RWPE2 (cell line): ENCODE results near the gene TMEM88.

Source experiments
- ATAC-seq: fragments of 200-7000 bp; cut with Tn5 transposase; 3 replicates; pipeline ENCODE4 v1.9.1; 2021; ENCODE audit warnings: low read depth
- DNase-seq: peaks from one replicate; pipeline ENCODE4 v3.0.0-alpha.2; 2020; ENCODE audit warnings: low spot score
- H3K27ac ChIP-seq: fragments of 450-650 bp; 2 replicates; pipeline ENCODE4 v1.5.1; 2017; ENCODE audit warnings: mild to moderate bottlenecking; ENCODE audit not compliant: poor library complexity, severe bottlenecking
- H3K27me3 ChIP-seq: fragments of 250-450 bp; sonication (Bioruptor Pico); 2 replicates; pipeline ENCODE4 v1.5.1; 2021; ENCODE audit warnings: mild to moderate bottlenecking, moderate library complexity; ENCODE audit not compliant: insufficient read depth, poor library complexity, severe bottlenecking
- H3K36me3 ChIP-seq: fragments of 250-450 bp; sonication (Bioruptor Pico); 2 replicates; pipeline ENCODE4 v1.5.1; 2020; ENCODE audit warnings: low read depth, mild to moderate bottlenecking, moderate library complexity
- H3K4me1 ChIP-seq: fragments of 250-450 bp; sonication (Bioruptor Pico); 2 replicates; pipeline ENCODE4 v1.5.1; 2021; ENCODE audit warnings: mild to moderate bottlenecking, moderate library complexity; ENCODE audit not compliant: insufficient read depth, poor library complexity, severe bottlenecking
- H3K4me3 ChIP-seq: fragments of 250-450 bp; sonication (Bioruptor Pico); 2 replicates; pipeline ENCODE4 v1.5.1; 2021; ENCODE audit warnings: mild to moderate bottlenecking, moderate library complexity; ENCODE audit not compliant: severe bottlenecking
- H3K9me3 ChIP-seq: fragments of 250-450 bp; sonication (Bioruptor Pico); 2 replicates; pipeline ENCODE4 v1.5.1; 2021; ENCODE audit warnings: mild to moderate bottlenecking, moderate library complexity; ENCODE audit not compliant: severe bottlenecking
- CTCF ChIP-seq: fragments of 450-650 bp; IDR thresholded peaks from one replicate; pipeline ENCODE4 v1.5.1; 2017; ENCODE audit warnings: mild to moderate bottlenecking, moderate library complexity; ENCODE audit not compliant: poor library complexity, severe bottlenecking

The TMEM88 gene

DNA sequence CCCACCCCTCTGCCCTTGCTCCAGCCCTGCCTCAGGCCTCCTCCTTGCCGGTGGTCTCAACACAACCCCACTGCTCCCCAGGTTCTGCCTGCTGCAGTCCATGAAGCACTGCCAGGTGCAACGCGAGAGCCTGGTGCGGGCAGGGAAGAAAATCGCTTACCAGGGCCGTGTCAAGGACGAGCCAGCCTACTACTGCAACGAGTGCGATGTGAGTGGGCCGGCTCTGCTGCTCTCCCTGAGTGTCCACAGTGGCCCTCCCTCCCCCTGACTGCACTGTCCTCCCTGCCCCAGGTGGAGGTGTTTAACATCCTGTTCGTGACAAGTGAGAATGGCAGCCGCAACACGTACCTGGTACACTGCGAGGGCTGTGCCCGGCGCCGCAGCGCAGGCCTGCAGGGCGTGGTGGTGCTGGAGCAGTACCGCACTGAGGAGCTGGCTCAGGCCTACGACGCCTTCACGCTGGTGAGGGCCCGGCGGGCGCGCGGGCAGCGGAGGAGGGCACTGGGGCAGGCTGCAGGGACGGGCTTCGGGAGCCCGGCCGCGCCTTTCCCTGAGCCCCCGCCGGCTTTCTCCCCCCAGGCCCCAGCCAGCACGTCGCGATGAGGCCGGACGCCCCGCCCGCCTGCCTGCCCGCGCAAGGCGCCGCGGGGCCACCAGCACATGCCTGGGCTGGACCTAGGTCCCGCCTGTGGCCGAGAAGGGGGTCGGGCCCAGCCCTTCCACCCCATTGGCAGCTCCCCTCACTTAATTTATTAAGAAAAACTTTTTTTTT, 1.8 kb upstream of the TMEM88 start:
- Histone ChIP-seq H3K4me3 (no peak overlapping the region), H3K4me1 (no peaks in the 10 kb centered on the region), H3K27ac (no peak overlapping the region), H3K36me3 (peaks cover 51% of the 10 kb centered on the region), H3K9me3 (no peaks in the 10 kb centered on the region), H3K27me3 (no peaks in the 10 kb centered on the region)
- DNase-seq (no peak), ATAC-seq (no peak)
- TF ChIP-seq CTCF = no peak

DNA sequence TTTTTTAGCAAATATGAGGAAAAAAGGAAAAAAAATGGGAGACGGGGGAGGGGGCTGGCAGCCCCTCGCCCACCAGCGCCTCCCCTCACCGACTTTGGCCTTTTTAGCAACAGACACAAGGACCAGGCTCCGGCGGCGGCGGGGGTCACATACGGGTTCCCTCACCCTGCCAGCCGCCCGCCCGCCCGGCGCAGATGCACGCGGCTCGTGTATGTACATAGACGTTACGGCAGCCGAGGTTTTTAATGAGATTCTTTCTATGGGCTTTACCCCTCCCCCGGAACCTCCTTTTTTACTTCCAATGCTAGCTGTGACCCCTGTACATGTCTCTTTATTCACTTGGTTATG, 1.2 kb upstream of the TMEM88 start:
- Histone ChIP-seq H3K9me3 (no peaks in the 10 kb centered on the region), H3K4me1 (no peaks in the 10 kb centered on the region), H3K27ac (no peak overlapping the region), H3K36me3 (peaks cover 49% of the 10 kb centered on the region), H3K4me3 (no peak overlapping the region), H3K27me3 (no peaks in the 10 kb centered on the region)
- ATAC-seq (no peak), DNase-seq (no peak)
- TF ChIP-seq CTCF = no peak

- Histone ChIP-seq H3K4me3 (no peak overlapping the region), H3K4me1 (no peaks in the 10 kb centered on the region), H3K27me3 (no peaks in the 10 kb centered on the region), H3K36me3 (peaks cover 49% of the 10 kb centered on the region), H3K9me3 (no peaks in the 10 kb centered on the region), H3K27ac (no peak overlapping the region)
- no peak for DNase-seq
- ATAC-seq = no peak
- no peak for TF ChIP-seq CTCF
Observed at GRCh38 chr17:7854078-7854777, 638 bp upstream of the TMEM88 start.

- Histone ChIP-seq H3K27ac (peak overlapping the region; percentile 82), H3K4me1 (no peaks in the 10 kb centered on the region), H3K27me3 (no peaks in the 10 kb centered on the region), H3K9me3 (no peaks in the 10 kb centered on the region), H3K4me3 (no peak overlapping the region), H3K36me3 (peaks cover 46% of the 10 kb centered on the region)
- ATAC-seq = no peak
- TF ChIP-seq CTCF = no peak
- no peak for DNase-seq
Observed at GRCh38 chr17:7855660-7856010, 769 bp downstream of the TMEM88 start.
